Measurements from ENCODE around the gene BANF1.

BANF1 gene

GRCh38 chr11:66047541-66048365, 45.5 kb downstream of the BANF1 start:
- no peak for DNase-seq (ENCODE audit: extremely low read depth, insufficient read length)
- no peak overlapping the region for H3K4me3 ChIP-seq (replicated peaks; ENCODE audit: low read depth, low read length)
- TF ChIP-seq CTCF (IDR thresholded peaks at IDR 0.05; ENCODE audit: insufficient read depth, low read length, poor library complexity, severe bottlenecking): no peak
- H3K36me3 ChIP-seq (ENCODE audit: control insufficient read depth, insufficient read depth, low read length): no peaks in the 10 kb centered on the region
- H3K27me3 ChIP-seq (replicated peaks; ENCODE audit: control insufficient read depth, insufficient read depth, low read length): no peaks in the 10 kb centered on the region

GRCh38 chr11:66048547-66049323, 46.4 kb downstream of the BANF1 start, which contains the start of gene GAL3ST3:
GAL3ST3 (minus strand) TSS chr11:66049161; CDS start chr11:66045415, 3,746 bp downstream.
- Histone ChIP-seq H3K4me3 (replicated peaks; ENCODE audit: low read depth, low read length) (no peak within 1 kb of the TSS), H3K27me3 (replicated peaks; ENCODE audit: control insufficient read depth, insufficient read depth, low read length) (no peaks in the 10 kb centered on the region), H3K36me3 (ENCODE audit: control insufficient read depth, insufficient read depth, low read length) (no peaks in the 10 kb centered on the region; the same call in 1 of the 2 replicates)
- DNase-seq (ENCODE audit: extremely low read depth, insufficient read length): no peak
- no peak for TF ChIP-seq CTCF (IDR thresholded peaks at IDR 0.05; ENCODE audit: insufficient read depth, low read length, poor library complexity, severe bottlenecking)

- DNase-seq (ENCODE audit: extremely low read depth, insufficient read length): no peak
- no peaks in the 10 kb centered on the region for H3K27me3 ChIP-seq (replicated peaks; ENCODE audit: control insufficient read depth, insufficient read depth, low read length)
- no peak for TF ChIP-seq CTCF (IDR thresholded peaks at IDR 0.05; ENCODE audit: insufficient read depth, low read length, poor library complexity, severe bottlenecking)
- no peak overlapping the region; the same call in 1 of the 2 replicates for H3K4me3 ChIP-seq (replicated peaks; ENCODE audit: low read depth, low read length)
- H3K36me3 ChIP-seq (ENCODE audit: control insufficient read depth, insufficient read depth, low read length): peaks cover 8% of the 10 kb centered on the region
These were observed 48.4 kb downstream of the BANF1 start for GRCh38 chr11:66050581-66051231.

GRCh38 chr11:66051371-66051765, 49.1 kb downstream of the BANF1 start:
- H3K27me3 ChIP-seq (replicated peaks; ENCODE audit: control insufficient read depth, insufficient read depth, low read length): no peaks in the 10 kb centered on the region
- H3K4me3 ChIP-seq (replicated peaks; ENCODE audit: low read depth, low read length): peak overlapping the region; percentile 69
- DNase-seq (ENCODE audit: extremely low read depth, insufficient read length): no peak
- peaks cover 10% of the 10 kb centered on the region for H3K36me3 ChIP-seq (ENCODE audit: control insufficient read depth, insufficient read depth, low read length)
- TF ChIP-seq CTCF (IDR thresholded peaks at IDR 0.05; ENCODE audit: insufficient read depth, low read length, poor library complexity, severe bottlenecking): no peak

- Histone ChIP-seq H3K27me3 (replicated peaks; ENCODE audit: control insufficient read depth, insufficient read depth, low read length) (no peaks in the 10 kb centered on the region), H3K36me3 (ENCODE audit: control insufficient read depth, insufficient read depth, low read length) (peaks cover 15% of the 10 kb centered on the region), H3K4me3 (replicated peaks; ENCODE audit: low read depth, low read length) (peak within 1 kb of the TSS; percentile 98)
- DNase-seq (ENCODE audit: extremely low read depth, insufficient read length): peak; percentile 100
- TF ChIP-seq CTCF (IDR thresholded peaks at IDR 0.05; ENCODE audit: insufficient read depth, low read length, poor library complexity, severe bottlenecking): no peak
These were observed 49.7 kb downstream of the BANF1 start, which contains the start of gene SF3B2 for GRCh38 chr11:66051766-66052663. SF3B2 (plus strand) TSS chr11:66052364; CDS start chr11:66052385, 21 bp downstream.
